ENCODE results near the gene MYLK.

Gene MYLK

GRCh38 chr3:123779655-123780231 lies 104.4 kb downstream of the MYLK start:
- Histone ChIP-seq H3K4me2 (ENCODE audit: low read depth, low read length, poor library complexity, severe bottlenecking) (no peak overlapping the region), H3K9ac (ENCODE audit: low read depth, low read length, poor library complexity, severe bottlenecking) (no peak overlapping the region), H4K20me1 (ENCODE audit: insufficient read depth, low read length, poor library complexity, severe bottlenecking) (no peaks in the 10 kb centered on the region), H3K36me3 (ENCODE audit: insufficient read depth, low read length) (no peaks in the 10 kb centered on the region), H2AFZ (ENCODE audit: low read length) (no peak overlapping the region), H3K4me3 (ENCODE audit: low read length, poor library complexity, severe bottlenecking) (no peak overlapping the region), H3K9me3 (ENCODE audit: insufficient read depth, low read depth, low read length) (no peaks in the 10 kb centered on the region), H3K4me1 (ENCODE audit: insufficient read depth, low read length, poor library complexity, severe bottlenecking) (no peaks in the 10 kb centered on the region), H3F3A (ENCODE audit: low read depth) (no peaks in the 10 kb centered on the region), H3K9me2 (replicated peaks; ENCODE audit: low read depth, low read length) (no peaks in the 10 kb centered on the region), H3K79me2 (ENCODE audit: insufficient read depth, low read length) (no peaks in the 10 kb centered on the region), H3K27me3 (ENCODE audit: insufficient read depth, low read length, poor library complexity, severe bottlenecking) (no peaks in the 10 kb centered on the region)
- TF ChIP-seq CTCF (conservative IDR thresholded peaks at IDR 0.05; ENCODE audit: low read length) (no peak), EZH2phosphoT487 (IDR thresholded peaks at IDR 0.05; ENCODE audit: borderline replicate concordance) (no peak)

- TF ChIP-seq CTCF (conservative IDR thresholded peaks at IDR 0.05; ENCODE audit: low read length) = no peak
- no peak for TF ChIP-seq EZH2phosphoT487 (IDR thresholded peaks at IDR 0.05; ENCODE audit: borderline replicate concordance)
- H4K20me1 ChIP-seq (ENCODE audit: insufficient read depth, low read length, poor library complexity, severe bottlenecking) = no peaks in the 10 kb centered on the region
- H3K79me2 ChIP-seq (ENCODE audit: insufficient read depth, low read length) = no peaks in the 10 kb centered on the region
- no peaks in the 10 kb centered on the region for H3K27me3 ChIP-seq (ENCODE audit: insufficient read depth, low read length, poor library complexity, severe bottlenecking)
- no peak overlapping the region for H3K4me2 ChIP-seq (ENCODE audit: low read depth, low read length, poor library complexity, severe bottlenecking)
- no peaks in the 10 kb centered on the region for H3F3A ChIP-seq (ENCODE audit: low read depth)
- H3K9me2 ChIP-seq (replicated peaks; ENCODE audit: low read depth, low read length) = no peaks in the 10 kb centered on the region
- H3K9me3 ChIP-seq (ENCODE audit: insufficient read depth, low read depth, low read length) = no peaks in the 10 kb centered on the region
- H3K9ac ChIP-seq (ENCODE audit: low read depth, low read length, poor library complexity, severe bottlenecking) = no peak overlapping the region
- H3K4me1 ChIP-seq (ENCODE audit: insufficient read depth, low read length, poor library complexity, severe bottlenecking) = peaks cover 1% of the 10 kb centered on the region
- H3K36me3 ChIP-seq (ENCODE audit: insufficient read depth, low read length) = no peaks in the 10 kb centered on the region
- H2AFZ ChIP-seq (ENCODE audit: low read length) = no peak overlapping the region
- no peak overlapping the region for H3K4me3 ChIP-seq (ENCODE audit: low read length, poor library complexity, severe bottlenecking)
Measured at GRCh38 chr3:123778991-123779622, 105.0 kb downstream of the MYLK start.

- Histone ChIP-seq H3K4me1 (ENCODE audit: insufficient read depth, low read length, poor library complexity, severe bottlenecking) (peaks cover 7% of the 10 kb centered on the region), H3K27me3 (ENCODE audit: insufficient read depth, low read length, poor library complexity, severe bottlenecking) (no peaks in the 10 kb centered on the region), H2AFZ (ENCODE audit: low read length) (no peak overlapping the region), H4K20me1 (ENCODE audit: insufficient read depth, low read length, poor library complexity, severe bottlenecking) (no peaks in the 10 kb centered on the region), H3K9me3 (ENCODE audit: insufficient read depth, low read depth, low read length) (no peaks in the 10 kb centered on the region), H3F3A (ENCODE audit: low read depth) (no peaks in the 10 kb centered on the region), H3K4me2 (ENCODE audit: low read depth, low read length, poor library complexity, severe bottlenecking) (no peak overlapping the region), H3K4me3 (ENCODE audit: low read length, poor library complexity, severe bottlenecking) (no peak overlapping the region), H3K36me3 (ENCODE audit: insufficient read depth, low read length) (no peaks in the 10 kb centered on the region), H3K9ac (ENCODE audit: low read depth, low read length, poor library complexity, severe bottlenecking) (no peak overlapping the region), H3K79me2 (ENCODE audit: insufficient read depth, low read length) (no peaks in the 10 kb centered on the region), H3K9me2 (replicated peaks; ENCODE audit: low read depth, low read length) (no peaks in the 10 kb centered on the region)
- TF ChIP-seq CTCF (conservative IDR thresholded peaks at IDR 0.05; ENCODE audit: low read length) (no peak), EZH2phosphoT487 (IDR thresholded peaks at IDR 0.05; ENCODE audit: borderline replicate concordance) (no peak)
Measured at GRCh38 chr3:123778525-123778924, 105.6 kb downstream of the MYLK start.

Data from Loucy (cell line).